HL-60 (cell line): ENCODE measurements around the gene ECHDC3.

ENCODE experiments used
- DNase-seq, 2 experiments: peaks; one replicate each; pipeline ENCODE4 v3.0.0-alpha.2; 2010 to 2020; ENCODE audit warnings: low read depth in 1 of 2, low spot score in 1 of 2
- H3K27ac ChIP-seq: fragments of 250-450 bp; sonication (Bioruptor Pico); replicated peaks from 2 replicates; pipeline ENCODE4 v1.5.1; 2020; ENCODE audit warnings: mild to moderate bottlenecking, moderate library complexity
- H3K27me3 ChIP-seq: fragments of 250-450 bp; sonication (Bioruptor Pico); 2 replicates; pipeline ENCODE4 v1.5.1; 2021; ENCODE audit warnings: mild to moderate bottlenecking, moderate library complexity; ENCODE audit not compliant: insufficient read depth, poor library complexity, severe bottlenecking
- H3K4me3 ChIP-seq: replicated peaks from 2 replicates; pipeline ENCODE4 v1.5.1; 2011; ENCODE audit warnings: mild to moderate bottlenecking, control low read depth, low read length; ENCODE audit not compliant: insufficient read depth
- GABPA ChIP-seq: IDR thresholded peaks from 2 replicates; pipeline ENCODE4 v1.6.1; 2012; ENCODE audit warnings: low read depth
- POLR2AphosphoS5 ChIP-seq: IDR thresholded peaks from 2 replicates; pipeline ENCODE4 v1.6.1; 2012; ENCODE audit warnings: low read depth
- SPI1 ChIP-seq: IDR thresholded peaks from 2 replicates; pipeline ENCODE4 v1.6.1; 2012; ENCODE audit warnings: low read depth, mild to moderate bottlenecking, borderline replicate concordance
- TF ChIP-seq, protein P1 (sequence below): IDR thresholded peaks from one replicate; pipeline ENCODE4 v1.5.1; 2011; ENCODE audit warnings: low read length, control low read depth, inconsistent platforms; ENCODE audit not compliant: insufficient read depth
- TF ChIP-seq, protein P2 (sequence below): IDR thresholded peaks from 2 replicates; pipeline ENCODE4 v1.6.1; 2012; ENCODE audit warnings: low read depth; ENCODE audit not compliant: insufficient replicate concordance

The ECHDC3 gene

DNA sequence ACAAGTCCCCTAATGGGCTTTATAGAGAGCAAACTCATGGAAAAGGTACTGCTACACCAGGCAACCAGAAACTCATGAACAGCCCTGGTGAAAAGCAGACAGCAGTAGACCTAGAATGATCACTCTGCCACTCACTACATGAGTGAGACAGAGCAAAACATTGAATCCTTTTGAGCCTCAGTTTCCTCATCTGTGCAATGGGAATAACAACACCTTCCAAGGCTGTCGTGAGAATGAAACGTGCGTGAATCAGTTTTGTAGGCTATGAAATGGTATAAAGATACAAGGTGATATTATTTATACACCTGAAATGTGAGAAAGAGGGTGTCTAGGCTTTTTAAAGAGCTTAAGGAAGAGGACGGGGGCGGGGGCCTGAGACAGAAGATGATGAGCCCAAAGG lies 66.6 kb downstream of the ECHDC3 start:
- H3K27me3 ChIP-seq = no peaks in the 10 kb centered on the region
- TF ChIP-seq SPI1 = no peak
- TF ChIP-seq POLR2AphosphoS5 = no peak
- TF ChIP-seq, protein P1, sequence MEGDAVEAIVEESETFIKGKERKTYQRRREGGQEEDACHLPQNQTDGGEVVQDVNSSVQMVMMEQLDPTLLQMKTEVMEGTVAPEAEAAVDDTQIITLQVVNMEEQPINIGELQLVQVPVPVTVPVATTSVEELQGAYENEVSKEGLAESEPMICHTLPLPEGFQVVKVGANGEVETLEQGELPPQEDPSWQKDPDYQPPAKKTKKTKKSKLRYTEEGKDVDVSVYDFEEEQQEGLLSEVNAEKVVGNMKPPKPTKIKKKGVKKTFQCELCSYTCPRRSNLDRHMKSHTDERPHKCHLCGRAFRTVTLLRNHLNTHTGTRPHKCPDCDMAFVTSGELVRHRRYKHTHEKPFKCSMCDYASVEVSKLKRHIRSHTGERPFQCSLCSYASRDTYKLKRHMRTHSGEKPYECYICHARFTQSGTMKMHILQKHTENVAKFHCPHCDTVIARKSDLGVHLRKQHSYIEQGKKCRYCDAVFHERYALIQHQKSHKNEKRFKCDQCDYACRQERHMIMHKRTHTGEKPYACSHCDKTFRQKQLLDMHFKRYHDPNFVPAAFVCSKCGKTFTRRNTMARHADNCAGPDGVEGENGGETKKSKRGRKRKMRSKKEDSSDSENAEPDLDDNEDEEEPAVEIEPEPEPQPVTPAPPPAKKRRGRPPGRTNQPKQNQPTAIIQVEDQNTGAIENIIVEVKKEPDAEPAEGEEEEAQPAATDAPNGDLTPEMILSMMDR = no peak

GRCh38 chr10:11810313-11810766 lies 68.2 kb downstream of the ECHDC3 start:
- DNase-seq = no peak
- TF ChIP-seq POLR2AphosphoS5 (no peak), GABPA (no peak), SPI1 (no peak)
- TF ChIP-seq, protein P2, sequence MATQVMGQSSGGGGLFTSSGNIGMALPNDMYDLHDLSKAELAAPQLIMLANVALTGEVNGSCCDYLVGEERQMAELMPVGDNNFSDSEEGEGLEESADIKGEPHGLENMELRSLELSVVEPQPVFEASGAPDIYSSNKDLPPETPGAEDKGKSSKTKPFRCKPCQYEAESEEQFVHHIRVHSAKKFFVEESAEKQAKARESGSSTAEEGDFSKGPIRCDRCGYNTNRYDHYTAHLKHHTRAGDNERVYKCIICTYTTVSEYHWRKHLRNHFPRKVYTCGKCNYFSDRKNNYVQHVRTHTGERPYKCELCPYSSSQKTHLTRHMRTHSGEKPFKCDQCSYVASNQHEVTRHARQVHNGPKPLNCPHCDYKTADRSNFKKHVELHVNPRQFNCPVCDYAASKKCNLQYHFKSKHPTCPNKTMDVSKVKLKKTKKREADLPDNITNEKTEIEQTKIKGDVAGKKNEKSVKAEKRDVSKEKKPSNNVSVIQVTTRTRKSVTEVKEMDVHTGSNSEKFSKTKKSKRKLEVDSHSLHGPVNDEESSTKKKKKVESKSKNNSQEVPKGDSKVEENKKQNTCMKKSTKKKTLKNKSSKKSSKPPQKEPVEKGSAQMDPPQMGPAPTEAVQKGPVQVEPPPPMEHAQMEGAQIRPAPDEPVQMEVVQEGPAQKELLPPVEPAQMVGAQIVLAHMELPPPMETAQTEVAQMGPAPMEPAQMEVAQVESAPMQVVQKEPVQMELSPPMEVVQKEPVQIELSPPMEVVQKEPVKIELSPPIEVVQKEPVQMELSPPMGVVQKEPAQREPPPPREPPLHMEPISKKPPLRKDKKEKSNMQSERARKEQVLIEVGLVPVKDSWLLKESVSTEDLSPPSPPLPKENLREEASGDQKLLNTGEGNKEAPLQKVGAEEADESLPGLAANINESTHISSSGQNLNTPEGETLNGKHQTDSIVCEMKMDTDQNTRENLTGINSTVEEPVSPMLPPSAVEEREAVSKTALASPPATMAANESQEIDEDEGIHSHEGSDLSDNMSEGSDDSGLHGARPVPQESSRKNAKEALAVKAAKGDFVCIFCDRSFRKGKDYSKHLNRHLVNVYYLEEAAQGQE = no peak
- TF ChIP-seq, protein P1 = no peak
- Histone ChIP-seq H3K27ac (no peak overlapping the region), H3K27me3 (no peaks in the 10 kb centered on the region), H3K4me3 (no peak overlapping the region)

More for the DNA sequence above, 66.6 kb downstream of the ECHDC3 start:
- no peak for DNase-seq
- no peak overlapping the region for H3K4me3 ChIP-seq
- no peak overlapping the region for H3K27ac ChIP-seq

- no peak for DNase-seq
- no peak overlapping the region for H3K27ac ChIP-seq
- H3K27me3 ChIP-seq = no peaks in the 10 kb centered on the region
- TF ChIP-seq SPI1 (no peak), POLR2AphosphoS5 (no peak), GABPA (no peak)
- TF ChIP-seq, protein P2 = no peak
- TF ChIP-seq, protein P1 = no peak
- H3K4me3 ChIP-seq = no peak overlapping the region
These were observed 68.8 kb downstream of the ECHDC3 start for GRCh38 chr10:11810973-11811372.

DNA sequence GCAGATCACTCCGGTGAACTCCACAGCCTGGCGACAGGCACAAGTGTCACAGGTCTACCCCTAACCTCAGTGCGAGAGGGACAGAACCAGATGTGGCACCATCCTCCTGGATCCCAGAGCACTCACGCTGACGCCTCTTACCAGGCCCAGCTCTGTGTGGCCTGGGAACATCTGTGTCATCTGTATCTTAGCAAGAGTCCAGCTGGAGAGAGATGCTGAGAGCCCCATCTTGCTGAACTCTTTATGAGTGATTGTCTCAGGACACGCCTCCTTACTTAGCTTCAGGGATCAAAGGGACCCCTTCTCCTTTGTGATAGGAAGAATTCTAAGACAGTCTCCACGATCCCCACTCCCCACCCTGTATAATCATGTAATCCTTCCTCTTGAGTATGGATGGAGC lies 71.0 kb downstream of the ECHDC3 start:
- no peak for DNase-seq
- no peak for TF ChIP-seq POLR2AphosphoS5
- no peak for TF ChIP-seq GABPA
- TF ChIP-seq, protein P1 = no peak
- TF ChIP-seq, protein P2 = no peak
- TF ChIP-seq SPI1 = no peak
- Histone ChIP-seq H3K4me3 (no peak overlapping the region), H3K27me3 (no peaks in the 10 kb centered on the region), H3K27ac (no peak overlapping the region)
